GM06990 (cell line): ENCODE results near the gene C11orf54.
"Not testable (repeated sequence)": the region's sequence is repeated elsewhere in the genome, so short reads cannot be mapped to it uniquely, and the experiment has no call there.

Experiments
- DNase-seq: peaks from one replicate; pipeline ENCODE4 v3.0.0-alpha.2; 2011; ENCODE audit not compliant: insufficient read length; ENCODE audit errors: extremely low read depth
- H3K27me3 ChIP-seq: replicated peaks from 2 replicates; pipeline ENCODE4 v1.6.0; 2011; ENCODE audit warnings: low read length; ENCODE audit not compliant: control insufficient read depth, insufficient read depth
- H3K36me3 ChIP-seq: 2 replicates; pipeline ENCODE4 v1.5.1; 2011; ENCODE audit warnings: low read length; ENCODE audit not compliant: control insufficient read depth, insufficient read depth
- H3K4me3 ChIP-seq: replicated peaks from 2 replicates; pipeline ENCODE4 v1.5.1; 2011; ENCODE audit warnings: low read depth, mild to moderate bottlenecking, control low read depth, low read length
- CTCF ChIP-seq: IDR thresholded peaks from 2 replicates; pipeline ENCODE4 v1.5.1; 2011; ENCODE audit warnings: low read length, control low read depth, mild to moderate bottlenecking, inconsistent platforms; ENCODE audit not compliant: insufficient read depth, poor library complexity, severe bottlenecking

The C11orf54 gene

DNA sequence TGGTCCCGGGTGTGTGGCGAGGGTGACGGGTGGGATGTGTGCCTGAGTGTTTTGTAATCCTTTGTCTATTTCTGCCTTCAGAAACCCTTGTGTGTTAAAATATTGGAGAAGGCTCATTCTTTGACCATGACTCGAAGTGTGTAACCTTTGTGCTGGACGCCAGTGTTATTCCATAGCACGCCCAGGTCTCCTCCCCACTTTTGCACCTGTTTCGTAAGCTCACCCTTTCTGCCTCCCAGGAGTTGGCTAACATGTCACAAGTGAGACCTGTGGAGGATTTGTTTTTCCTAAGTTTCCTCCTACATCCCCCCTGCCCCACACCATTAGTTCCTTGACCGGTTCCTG lies 382 bp downstream of the C11orf54 start:
- Histone ChIP-seq H3K27me3 (no peaks in the 10 kb centered on the region), H3K4me3 (peak overlapping the region; percentile 99), H3K36me3 (peaks cover 6% of the 10 kb centered on the region)
- no peak for DNase-seq
- TF ChIP-seq CTCF: no peak

DNA sequence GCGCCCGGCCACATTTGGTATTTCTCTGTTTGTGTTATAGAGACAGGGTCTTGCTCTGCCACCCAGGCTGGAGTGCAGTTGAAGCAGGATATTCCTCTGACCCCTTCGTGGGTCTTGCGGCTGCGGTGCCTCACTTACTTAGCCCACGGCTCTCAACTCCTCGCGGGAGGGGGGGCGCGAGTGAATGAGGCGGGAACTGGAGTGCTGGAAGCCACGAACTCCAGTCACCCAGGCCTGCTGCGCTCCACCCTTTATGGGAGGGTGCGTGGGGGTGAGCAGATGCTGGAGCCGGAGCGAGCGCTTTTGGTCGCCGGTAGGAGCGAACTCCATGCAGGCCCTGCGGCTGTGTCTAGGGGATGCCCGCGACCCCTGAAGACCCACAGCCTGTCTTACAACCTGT lies 1.8 kb downstream of the C11orf54 start:
- Histone ChIP-seq H3K4me3 (no peak overlapping the region), H3K36me3 (peaks cover 3% of the 10 kb centered on the region), H3K27me3 (no peaks in the 10 kb centered on the region)
- no peak for TF ChIP-seq CTCF
- DNase-seq: no peak

- Histone ChIP-seq H3K27me3 (no peaks in the 10 kb centered on the region), H3K4me3 (no peak overlapping the region), H3K36me3 (peaks cover 1% of the 10 kb centered on the region; the same call in 1 of the 2 replicates)
- TF ChIP-seq CTCF: no peak
- DNase-seq: no peak
Measured at GRCh38 chr11:93744669-93745004, 3.2 kb downstream of the C11orf54 start.

DNA sequence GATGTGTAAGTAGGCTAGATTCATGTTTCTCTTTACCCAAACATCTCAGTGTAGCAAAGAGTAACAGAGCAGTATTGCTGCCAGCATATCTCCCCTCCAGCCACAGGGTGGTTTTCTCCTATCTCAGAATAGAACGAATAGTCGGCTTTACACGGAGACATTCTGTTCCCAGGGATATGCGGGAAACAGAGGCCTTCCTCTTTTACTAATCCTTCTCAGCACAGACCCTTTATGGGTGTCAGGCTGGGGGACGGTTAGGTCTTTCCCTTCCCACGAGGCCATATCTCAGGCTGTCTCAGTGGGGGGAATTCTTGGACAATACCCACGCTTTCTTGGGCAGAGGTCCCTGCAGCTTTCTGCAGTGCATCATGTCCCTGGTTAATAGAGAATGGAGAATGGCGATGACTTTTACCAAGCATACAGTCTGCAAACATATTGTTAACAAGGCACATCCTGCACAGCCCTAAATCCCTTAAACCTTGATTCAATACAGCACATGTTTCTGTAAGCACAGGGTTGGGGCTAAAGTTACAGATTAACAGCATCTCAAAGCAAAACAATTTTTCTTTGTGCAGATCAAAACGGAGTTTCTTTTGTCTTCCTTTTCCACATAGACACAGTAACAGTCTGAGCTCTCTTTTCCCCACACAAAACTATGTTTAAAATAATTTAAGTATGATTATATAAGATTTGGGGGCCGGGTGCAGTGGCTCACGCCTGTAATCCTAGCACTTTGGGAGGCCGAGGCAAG lies 3.7 kb downstream of the C11orf54 start:
- H3K27me3 ChIP-seq, DNase-seq, H3K36me3 ChIP-seq, H3K4me3 ChIP-seq: not testable (repeated sequence)

DNA sequence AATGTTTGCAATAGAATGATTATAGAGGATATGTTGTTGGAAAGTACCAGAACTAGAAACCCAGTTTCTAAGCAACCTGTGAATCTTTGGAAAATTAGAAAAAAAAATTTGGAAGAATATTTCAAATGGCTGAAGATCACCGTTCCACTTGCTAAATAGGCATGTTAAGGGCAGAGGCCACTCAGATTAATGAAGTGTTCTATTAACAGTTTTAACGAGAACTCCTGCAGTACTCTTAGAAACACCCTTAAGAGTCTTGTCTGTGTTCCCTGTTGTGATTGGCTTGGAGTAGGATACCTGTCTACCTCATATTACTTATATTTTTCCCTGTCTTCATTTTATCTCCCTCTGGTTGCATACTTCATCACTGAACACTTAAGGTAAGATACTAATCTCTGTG lies 4.6 kb downstream of the C11orf54 start:
- Histone ChIP-seq H3K27me3 (no peaks in the 10 kb centered on the region), H3K4me3 (no peak overlapping the region), H3K36me3 (peaks cover 1% of the 10 kb centered on the region; the same call in 1 of the 2 replicates)
- TF ChIP-seq CTCF: no peak
- no peak for DNase-seq

DNA sequence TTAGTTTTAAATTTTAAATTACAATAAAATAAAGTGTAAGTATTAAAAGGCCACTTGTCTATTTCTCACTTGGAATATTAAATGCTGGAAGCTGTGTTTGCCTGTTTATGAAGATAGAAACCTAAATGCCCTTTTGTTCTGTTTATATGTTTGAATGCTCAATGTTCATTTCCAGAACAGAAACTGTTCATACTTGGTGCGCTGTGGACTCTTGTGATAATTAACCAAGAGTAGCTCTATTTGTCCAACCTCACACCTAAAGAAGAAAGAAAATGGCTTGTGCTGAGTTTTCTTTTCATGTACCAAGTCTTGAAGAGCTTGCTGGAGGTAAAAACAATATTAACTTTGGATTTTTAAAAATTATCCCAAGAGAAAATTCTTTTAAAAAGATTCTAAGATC lies 5.7 kb downstream of the C11orf54 start:
- no peak for TF ChIP-seq CTCF
- DNase-seq: no peak
- peaks cover 1% of the 10 kb centered on the region; the same call in 1 of the 2 replicates for H3K36me3 ChIP-seq
- no peak overlapping the region for H3K4me3 ChIP-seq
- H3K27me3 ChIP-seq: no peaks in the 10 kb centered on the region
